Sigmoid colon (tissue), 7 donors: ENCODE data around the gene TOMM20. TPM values are rescaled to one million over a fixed set of nuclear protein-coding genes. Genes with fewer than 3 reads are reported as not detected.
"Not testable (repeated sequence)": the region's sequence is repeated elsewhere in the genome, so short reads cannot be mapped to it uniquely, and the experiment has no call there.

Source experiments
- DNase-seq: peaks from one replicate; pipeline ENCODE4 v3.0.0-alpha.2; 2019
- H3K27ac ChIP-seq, 4 donors: fragments of 200-600 bp; sonication (generic); one replicate each; pipeline ENCODE4 v1.5.1; 2016 to 2019; ENCODE audit warnings: mild to moderate bottlenecking in 1 of 4
- H3K27me3 ChIP-seq, 3 donors: fragments of 200-600 bp; sonication (generic); one replicate each; pipeline ENCODE4 v1.5.1; 2019; ENCODE audit warnings: mild to moderate bottlenecking in 1 of 3
- H3K36me3 ChIP-seq, 4 donors: fragments of 200-600 bp; sonication (generic); one replicate each; pipeline ENCODE4 v1.5.1; 2016 to 2019
- H3K4me1 ChIP-seq, 4 donors: fragments of 200-600 bp; sonication (generic); one replicate each; pipeline ENCODE4 v1.5.1; 2017 to 2019
- H3K4me3 ChIP-seq, 4 donors: fragments of 200-600 bp; sonication (generic); one replicate each; pipeline ENCODE4 v1.5.1; 2017 to 2019; ENCODE audit warnings: mild to moderate bottlenecking in 2 of 4, moderate library complexity in 1 of 4
- H3K9me3 ChIP-seq, 4 donors: fragments of 200-600 bp in 3 of 4; sonication (generic) in 3 of 4; one replicate each; pipeline versions ENCODE4 v1.5.1 to v1.6.1; 2013 to 2019
- CTCF ChIP-seq, 4 experiments: fragments of 450-650 bp in 3 of 4; fragments of 200-600 bp in 1 of 4; IDR thresholded peaks; one replicate each; pipeline ENCODE4 v1.5.1; 2016 to 2019; ENCODE audit warnings: antibody characterized with exemption in 4 of 4, mild to moderate bottlenecking in 3 of 4, moderate library complexity in 2 of 4
- EP300 ChIP-seq, 4 donors: sonication (generic); formaldehyde crosslinking; IDR thresholded peaks; one replicate each; pipeline ENCODE4 v1.6.1; 2017; ENCODE audit warnings: antibody characterized with exemption in 4 of 4
- POLR2A ChIP-seq, 2 donors: fragments of 450-650 bp; IDR thresholded peaks; one replicate each; pipeline ENCODE4 v1.6.1; 2016; ENCODE audit warnings: antibody characterized with exemption in 2 of 2, mild to moderate bottlenecking in 2 of 2, moderate library complexity in 2 of 2
- POLR2AphosphoS5 ChIP-seq, 4 donors: sonication (generic); formaldehyde crosslinking; IDR thresholded peaks; one replicate each; pipeline ENCODE4 v1.6.1; 2017; ENCODE audit warnings: antibody characterized with exemption in 4 of 4
- WGBS, 2 donors: extraction: QIAGEN DNeasy Blood & Tissue Kit; methylation state at CpG; one replicate each; pipeline ENCODE4 v1.1.7; 2013; 5-methylcytosine and 5-hydroxymethylcytosine counted together
- intact Hi-C: fragments of 100-400 bp; cut with DNase I; formaldehyde crosslinking; loops from one replicate; pipeline ENCODE4 v1.15.1; 2023
- polyA plus RNA-seq, 3 donors: library from polyadenylated mRNA; stranded (reverse); fragments of 200-250 nt; gene quantifications; one replicate each; pipeline ENCODE4 v1.2.3, GENCODE V29; 2013
- total RNA-seq, 4 donors: library from RNA; depleted of rRNA; stranded (reverse); fragments of >200 nt; gene quantifications; one replicate each; pipeline ENCODE4 v1.1.0, GENCODE V29; 2016
- donor health status: healthy with polysubstance abuse.
- donor health status: Bipolar disorder and iron deficiency.
- donor health status: healthy.

TOMM20 gene
- total and polyA plus RNA-seq, 7 donors = 49.0 to 128 (median 79.3) TPM

- intact Hi-C loops = loop anchor here (2.0 kb wide), 2 partner anchors 33 to 167 kb away; partner anchors contain the start of genes ARID4B, GGPS1 and TOMM20
- Histone ChIP-seq H3K27ac (peak overlapping the region; percentile 89 to 91 (median 90)), H3K9me3 (no peaks in the 10 kb centered on the region), H3K36me3 (peaks cover 0 to 22% (median 1%) of the 10 kb centered on the region in 4 donors), H3K4me1 (peaks cover 0 to 31% (median 20%) of the 10 kb centered on the region in 4 donors), H3K27me3 (no peaks in the 10 kb centered on the region), H3K4me3 (peak overlapping the region; percentile 64 to 82 (median 76))
- TF ChIP-seq POLR2A (IDR thresholded peaks at IDR 0.05) (no peak), EP300 (IDR thresholded peaks at IDR 0.05) (no peak), POLR2AphosphoS5 (IDR thresholded peaks at IDR 0.05) (no peak), CTCF (IDR thresholded peaks at IDR 0.05) (no peak)
- WGBS, 2 donors = 65 to 68% methylated on average over 21 of the region's 21 CpGs
- no peak for DNase-seq
Observed at GRCh38 chr1:235161685-235162327, 33.2 kb upstream of the TOMM20 start.

- TF ChIP-seq CTCF (IDR thresholded peaks at IDR 0.05) (peak in 2 of 4 experiments; percentile 26 to 30), POLR2AphosphoS5 (IDR thresholded peaks at IDR 0.05) (peak; percentile 98 to 99 (median 98)), EP300 (IDR thresholded peaks at IDR 0.05) (no peak), POLR2A (IDR thresholded peaks at IDR 0.05) (peak; percentile 98 to 99)
- Histone ChIP-seq H3K36me3 (peaks cover 0 to 28% (median 5%) of the 10 kb centered on the region in 4 donors), H3K4me1 (peaks cover 0 to 31% (median 20%) of the 10 kb centered on the region in 4 donors), H3K9me3 (no peaks in the 10 kb centered on the region), H3K27me3 (no peaks in the 10 kb centered on the region), H3K4me3 (peak within 1 kb of the TSS; percentile 64 to 82 (median 76)), H3K27ac (peak within 1 kb of the TSS; percentile 89 to 91 (median 90))
- peak; percentile 95 for DNase-seq
- intact Hi-C loops = loop anchor here (2.0 kb wide), 2 partner anchors 32 to 168 kb away; partner anchors contain the start of genes ARID4B, GGPS1 and TOMM20
- WGBS, 2 donors = 0% methylated on average over 52 of the region's 52 CpGs
Observed at GRCh38 chr1:235160957-235161684, 32.5 kb upstream of the TOMM20 start, which contains the start of gene RBM34. Gene RBM34, minus strand, starts transcription at chr1:235161250. Its CDS starts 24 bp downstream, at chr1:235161226.

GRCh38 chr1:235160383-235160956 lies 31.8 kb upstream of the TOMM20 start:
- DNase-seq = no peak
- peak overlapping the region; percentile 89 to 91 (median 90) for H3K27ac ChIP-seq
- H3K36me3 ChIP-seq = peaks cover 0 to 32% (median 6%) of the 10 kb centered on the region in 4 donors
- no peaks in the 10 kb centered on the region for H3K27me3 ChIP-seq
- 5 to 10% methylated on average over 14 of the region's 14 CpGs for WGBS, 2 donors
- TF ChIP-seq CTCF (IDR thresholded peaks at IDR 0.05) = no peak
- no peak for TF ChIP-seq POLR2A (IDR thresholded peaks at IDR 0.05)
- no peak for TF ChIP-seq EP300 (IDR thresholded peaks at IDR 0.05)
- TF ChIP-seq POLR2AphosphoS5 (IDR thresholded peaks at IDR 0.05) = no peak
- peaks cover 0 to 31% (median 20%) of the 10 kb centered on the region in 4 donors for H3K4me1 ChIP-seq
- intact Hi-C loops = loop anchor here (2.0 kb wide), 2 partner anchors 32 to 168 kb away; partner anchors contain the start of genes ARID4B, GGPS1 and TOMM20
- H3K4me3 ChIP-seq = peak overlapping the region; percentile 64 to 82 (median 76)
- H3K9me3 ChIP-seq = no peaks in the 10 kb centered on the region

GRCh38 chr1:235159930-235160329 lies 31.3 kb upstream of the TOMM20 start:
- peak overlapping the region in 3 of 4 donors; percentile 89 to 91 (median 90) for H3K27ac ChIP-seq
- H3K9me3 ChIP-seq, H3K27me3 ChIP-seq, DNase-seq: not testable (repeated sequence)
- H3K4me3 ChIP-seq = peak overlapping the region in 2 of 4 donors; percentile 64 to 78
- intact Hi-C loops = loop anchor here (2.0 kb wide), 2 partner anchors 31 to 169 kb away; partner anchors contain the start of genes ARID4B, GGPS1 and TOMM20
- H3K36me3 ChIP-seq = peaks cover 0 to 37% (median 6%) of the 10 kb centered on the region in 4 donors
- peaks cover 0 to 32% (median 20%) of the 10 kb centered on the region in 4 donors for H3K4me1 ChIP-seq
- WGBS, 2 donors = 80 to 86% methylated on average over 9 of the region's 9 CpGs

GRCh38 chr1:235159284-235159683 lies 30.6 kb upstream of the TOMM20 start:
- intact Hi-C loops, H3K27me3 ChIP-seq, H3K9me3 ChIP-seq, H3K4me3 ChIP-seq, DNase-seq, H3K27ac ChIP-seq: not testable (repeated sequence)
- Histone ChIP-seq H3K36me3 (peaks cover 0 to 43% (median 6%) of the 10 kb centered on the region in 4 donors), H3K4me1 (peaks cover 0 to 36% (median 20%) of the 10 kb centered on the region in 4 donors)
- 89 to 96% methylated on average over 9 of the region's 9 CpGs for WGBS, 2 donors
